ENCODE results near the gene FN1. TPM values are rescaled to one million over a fixed set of nuclear protein-coding genes. Genes with fewer than 3 reads are reported as not detected.

The FN1 gene
- total RNA-seq, 1 donor from 2014 or later = 154 TPM

DNA sequence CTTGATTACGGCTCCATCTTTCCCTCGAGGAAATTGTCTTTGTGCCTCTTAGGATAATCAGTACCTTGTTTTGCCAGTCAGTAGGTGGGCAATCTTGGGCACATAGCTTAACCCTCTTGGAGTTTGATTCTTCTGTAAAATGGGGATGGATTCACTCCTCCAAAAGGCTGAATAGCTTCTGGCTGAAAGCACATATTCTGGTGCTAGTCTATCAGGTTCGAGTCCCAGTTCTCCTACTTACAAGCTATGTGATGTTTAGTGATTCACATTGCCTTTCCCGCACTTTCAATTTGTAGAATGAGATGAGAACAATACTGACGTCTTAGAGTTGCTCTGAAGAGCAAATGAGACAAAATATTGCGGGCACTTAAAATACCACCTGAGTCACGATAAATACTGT is 80.1 kb downstream of the FN1 start:
- H3K27me3 ChIP-seq (ENCODE audit: low read depth) = no peaks in the 10 kb centered on the region
- TF ChIP-seq CTCF (IDR thresholded peaks at IDR 0.05; ENCODE audit: borderline replicate concordance) = no peak
- H3K4me3 ChIP-seq = no peak overlapping the region
- no peak for DNase-seq
- H3K9me3 ChIP-seq (replicated peaks) = no peaks in the 10 kb centered on the region
- H3K27ac ChIP-seq (replicated peaks) = no peak overlapping the region
- intact Hi-C loops (cut with micrococcal nuclease) = no loop called here
- no peaks in the 10 kb centered on the region for H3K4me1 ChIP-seq
- H3K36me3 ChIP-seq = peaks cover 17% of the 10 kb centered on the region

DNA sequence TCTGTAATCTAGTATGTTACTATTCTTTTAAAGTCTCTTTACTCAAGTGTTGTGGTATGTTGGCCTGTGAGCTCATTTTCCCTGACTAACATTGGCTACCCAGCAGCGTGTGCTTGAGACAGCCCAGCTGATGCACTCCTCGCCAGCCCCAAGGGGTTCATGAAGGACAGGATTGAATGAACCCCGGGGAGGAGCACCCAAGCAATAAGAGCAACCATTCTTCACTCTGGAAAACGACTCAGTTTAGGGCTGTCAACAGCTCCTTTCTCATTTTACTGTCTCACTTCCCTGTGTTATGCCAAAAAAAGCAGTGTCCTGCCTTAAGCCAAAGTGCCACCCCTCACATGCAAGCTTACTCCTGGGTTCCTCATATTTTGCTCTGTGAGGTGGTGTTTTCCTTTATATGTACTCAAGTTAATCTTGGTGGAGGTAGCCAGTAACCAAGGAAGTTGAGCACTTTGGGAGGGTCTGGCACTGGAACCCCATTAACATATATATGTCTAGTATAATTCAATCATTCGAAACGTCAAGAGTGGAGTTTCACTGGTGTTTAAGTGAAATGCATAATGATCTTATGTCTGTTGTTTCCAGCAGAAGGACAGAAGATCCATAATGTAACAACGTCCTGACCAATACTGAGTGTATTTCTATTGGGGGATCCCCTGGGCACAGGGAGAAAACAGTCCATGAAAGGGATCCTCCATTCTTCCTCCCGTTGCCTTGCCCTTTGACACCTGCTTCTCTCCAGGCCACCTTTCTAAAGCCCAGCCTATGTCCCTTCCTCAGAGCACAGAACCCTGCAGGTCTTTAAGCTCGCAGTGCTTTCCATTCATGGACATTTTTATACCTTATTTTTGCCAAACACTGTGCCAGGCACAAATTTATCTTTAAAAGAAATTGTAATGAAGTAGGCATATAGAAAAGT is 80.8 kb downstream of the FN1 start:
- no peak for TF ChIP-seq CTCF (IDR thresholded peaks at IDR 0.05; ENCODE audit: borderline replicate concordance)
- Histone ChIP-seq H3K27me3 (ENCODE audit: low read depth) (no peaks in the 10 kb centered on the region), H3K4me1 (no peaks in the 10 kb centered on the region), H3K9me3 (replicated peaks) (no peaks in the 10 kb centered on the region), H3K27ac (replicated peaks) (no peak overlapping the region), H3K4me3 (no peak overlapping the region), H3K36me3 (peaks cover 17% of the 10 kb centered on the region)
- intact Hi-C loops (cut with micrococcal nuclease) = no loop called here
- no peak for DNase-seq

- intact Hi-C loops (cut with micrococcal nuclease) = no loop called here
Measured at GRCh38 chr2:215352602-215353001, 83.3 kb downstream of the FN1 start.

GRCh38 chr2:215347878-215348277 is 88.0 kb downstream of the FN1 start:
- H3K4me3 ChIP-seq = no peak overlapping the region
- no peak for TF ChIP-seq CTCF (IDR thresholded peaks at IDR 0.05; ENCODE audit: borderline replicate concordance)
- peaks cover 66% of the 10 kb centered on the region for H3K36me3 ChIP-seq
- intact Hi-C loops (cut with micrococcal nuclease) = no loop called here
- no peak overlapping the region for H3K27ac ChIP-seq (replicated peaks)
- H3K4me1 ChIP-seq = no peaks in the 10 kb centered on the region
- H3K9me3 ChIP-seq (replicated peaks) = no peaks in the 10 kb centered on the region
- DNase-seq = no peak
- no peaks in the 10 kb centered on the region for H3K27me3 ChIP-seq (ENCODE audit: low read depth)

More at GRCh38 chr2:215352602-215353001, 83.3 kb downstream of the FN1 start:
- no peaks in the 10 kb centered on the region for H3K4me1 ChIP-seq
- no peaks in the 10 kb centered on the region for H3K9me3 ChIP-seq (replicated peaks)
- TF ChIP-seq CTCF (IDR thresholded peaks at IDR 0.05; ENCODE audit: borderline replicate concordance) = no peak
- H3K27me3 ChIP-seq (ENCODE audit: low read depth) = no peaks in the 10 kb centered on the region
- H3K27ac ChIP-seq (replicated peaks) = no peak overlapping the region
- no peak overlapping the region for H3K4me3 ChIP-seq
- peaks cover 36% of the 10 kb centered on the region for H3K36me3 ChIP-seq
- no peak for DNase-seq

GRCh38 chr2:215338883-215339679 is 96.8 kb downstream of the FN1 start:
- peaks cover 78% of the 10 kb centered on the region for H3K36me3 ChIP-seq
- no peak for TF ChIP-seq CTCF (IDR thresholded peaks at IDR 0.05; ENCODE audit: borderline replicate concordance)

More at GRCh38 chr2:215338883-215339679, 96.8 kb downstream of the FN1 start:
- Histone ChIP-seq H3K9me3 (replicated peaks) (no peaks in the 10 kb centered on the region), H3K27ac (replicated peaks) (no peak overlapping the region), H3K4me1 (no peaks in the 10 kb centered on the region), H3K27me3 (ENCODE audit: low read depth) (no peaks in the 10 kb centered on the region), H3K4me3 (no peak overlapping the region)
- DNase-seq = no peak
- intact Hi-C loops (cut with micrococcal nuclease) = no loop called here
